Measurements from ENCODE around the gene TIGAR. TPM values are rescaled to one million over a fixed set of nuclear protein-coding genes. Genes with fewer than 3 reads are reported as not detected.

The TIGAR gene
- total RNA-seq, 4 donors from 2014 or later, result 1.7 to 8.0 (median 3.0) TPM

- Histone ChIP-seq H3K9me3 (no peaks in the 10 kb centered on the region), H3K4me1 (no peaks in the 10 kb centered on the region), H3K36me3 (no peaks in the 10 kb centered on the region), H3K27me3 (no peaks in the 10 kb centered on the region), H3K4me3 (no peak overlapping the region), H3K27ac (no peak overlapping the region)
- TF ChIP-seq POLR2A (IDR thresholded peaks at IDR 0.05) (no peak), CTCF (IDR thresholded peaks at IDR 0.05) (no peak)
- no peak for DNase-seq
These were observed 65.8 kb downstream of the TIGAR start for GRCh38 chr12:4386801-4387200.

DNA sequence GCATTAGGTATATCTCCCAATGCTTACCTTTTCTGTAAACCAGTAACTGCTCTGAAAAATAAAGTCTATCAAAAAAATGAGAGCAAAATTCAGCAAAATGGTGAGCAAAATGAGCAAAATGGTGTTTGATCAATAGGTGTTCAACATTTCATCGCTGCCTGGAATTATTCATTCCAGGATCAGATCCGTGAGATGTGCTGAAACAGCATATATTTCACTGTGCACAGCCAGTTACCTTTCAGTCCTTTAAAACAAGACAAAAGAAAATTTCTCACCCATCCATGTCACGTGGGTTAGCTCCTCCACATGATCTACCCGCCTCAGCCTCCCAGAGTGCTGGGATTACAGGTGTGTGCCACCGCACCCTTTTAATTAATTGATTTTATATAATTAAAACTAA is 66.6 kb downstream of the TIGAR start:
- Histone ChIP-seq H3K27ac (no peak overlapping the region), H3K4me3 (no peak overlapping the region), H3K27me3 (no peaks in the 10 kb centered on the region), H3K9me3 (no peaks in the 10 kb centered on the region), H3K4me1 (no peaks in the 10 kb centered on the region), H3K36me3 (no peaks in the 10 kb centered on the region)
- DNase-seq, result no peak
- no peak for TF ChIP-seq POLR2A (IDR thresholded peaks at IDR 0.05)
- TF ChIP-seq CTCF (IDR thresholded peaks at IDR 0.05), result no peak

DNA sequence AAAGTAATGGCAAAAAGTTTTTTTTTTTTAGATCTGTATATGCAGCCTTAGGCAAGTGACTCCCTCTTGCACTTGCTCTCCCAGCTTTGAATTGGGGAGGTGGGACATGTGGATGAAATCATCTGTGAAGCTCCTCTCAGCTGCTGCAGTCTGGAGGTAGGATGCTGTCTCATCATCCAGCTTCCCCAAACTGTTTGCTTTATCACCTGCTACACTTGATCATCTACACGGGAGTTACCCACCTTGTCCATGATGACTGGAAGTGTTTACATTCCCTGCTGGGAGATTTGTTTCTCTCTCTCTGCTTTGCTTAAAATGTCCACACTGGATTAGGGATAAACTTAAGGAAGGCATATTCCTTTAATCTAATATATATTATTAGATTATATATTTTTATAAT is 67.0 kb downstream of the TIGAR start:
- Histone ChIP-seq H3K27me3 (no peaks in the 10 kb centered on the region), H3K27ac (no peak overlapping the region), H3K36me3 (no peaks in the 10 kb centered on the region), H3K9me3 (no peaks in the 10 kb centered on the region), H3K4me1 (no peaks in the 10 kb centered on the region), H3K4me3 (no peak overlapping the region)
- TF ChIP-seq POLR2A (IDR thresholded peaks at IDR 0.05) (no peak), CTCF (IDR thresholded peaks at IDR 0.05) (no peak)
- no peak for DNase-seq

DNA sequence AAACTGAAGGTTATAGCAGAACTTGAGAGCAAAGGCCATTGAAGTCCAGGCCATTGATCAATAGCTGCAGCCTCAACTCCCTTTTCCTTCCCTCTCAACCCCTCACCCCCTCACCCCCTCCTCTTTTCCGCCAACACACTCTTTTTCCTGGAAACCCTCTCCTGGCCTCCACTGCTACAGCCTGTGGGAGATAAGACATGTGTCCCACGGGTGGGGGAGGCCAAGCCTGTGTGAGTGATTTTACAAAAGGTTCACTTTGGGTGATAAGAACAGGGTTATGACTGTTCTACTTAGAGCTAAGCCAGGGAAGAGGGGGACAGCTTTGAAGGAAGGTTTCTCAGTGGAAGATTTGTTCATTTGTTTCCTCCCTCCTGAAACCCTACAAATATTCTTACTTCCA is 67.6 kb downstream of the TIGAR start:
- H3K36me3 ChIP-seq, result no peaks in the 10 kb centered on the region
- no peak overlapping the region for H3K27ac ChIP-seq
- no peak overlapping the region for H3K4me3 ChIP-seq
- DNase-seq, result no peak
- H3K4me1 ChIP-seq, result no peaks in the 10 kb centered on the region
- H3K27me3 ChIP-seq, result no peaks in the 10 kb centered on the region
- no peaks in the 10 kb centered on the region for H3K9me3 ChIP-seq
- TF ChIP-seq POLR2A (IDR thresholded peaks at IDR 0.05) (no peak), CTCF (IDR thresholded peaks at IDR 0.05) (no peak)

GRCh38 chr12:4392223-4392742 is 71.3 kb downstream of the TIGAR start:
- H3K4me1 ChIP-seq, result no peaks in the 10 kb centered on the region
- no peak for DNase-seq
- H3K4me3 ChIP-seq, result no peak overlapping the region
- no peaks in the 10 kb centered on the region for H3K36me3 ChIP-seq
- no peak for TF ChIP-seq CTCF (IDR thresholded peaks at IDR 0.05)
- TF ChIP-seq POLR2A (IDR thresholded peaks at IDR 0.05), result no peak
- no peaks in the 10 kb centered on the region for H3K27me3 ChIP-seq
- no peak overlapping the region for H3K27ac ChIP-seq
- H3K9me3 ChIP-seq, result no peaks in the 10 kb centered on the region

- TF ChIP-seq CTCF (IDR thresholded peaks at IDR 0.05), result no peak
- no peak for TF ChIP-seq POLR2A (IDR thresholded peaks at IDR 0.05)
- Histone ChIP-seq H3K27ac (no peak overlapping the region), H3K27me3 (no peaks in the 10 kb centered on the region), H3K36me3 (no peaks in the 10 kb centered on the region), H3K4me3 (no peak overlapping the region), H3K9me3 (no peaks in the 10 kb centered on the region), H3K4me1 (no peaks in the 10 kb centered on the region)
- no peak for DNase-seq
These were observed 72.2 kb downstream of the TIGAR start for GRCh38 chr12:4393211-4393610.
